ENCODE data around the gene SDC4. TPM values are rescaled to one million over a fixed set of nuclear protein-coding genes. Genes with fewer than 3 reads are reported as not detected.

Gene SDC4
- total and polyA plus RNA-seq, 12 donors = 48.4 to 161 (median 92.8) TPM

DNA sequence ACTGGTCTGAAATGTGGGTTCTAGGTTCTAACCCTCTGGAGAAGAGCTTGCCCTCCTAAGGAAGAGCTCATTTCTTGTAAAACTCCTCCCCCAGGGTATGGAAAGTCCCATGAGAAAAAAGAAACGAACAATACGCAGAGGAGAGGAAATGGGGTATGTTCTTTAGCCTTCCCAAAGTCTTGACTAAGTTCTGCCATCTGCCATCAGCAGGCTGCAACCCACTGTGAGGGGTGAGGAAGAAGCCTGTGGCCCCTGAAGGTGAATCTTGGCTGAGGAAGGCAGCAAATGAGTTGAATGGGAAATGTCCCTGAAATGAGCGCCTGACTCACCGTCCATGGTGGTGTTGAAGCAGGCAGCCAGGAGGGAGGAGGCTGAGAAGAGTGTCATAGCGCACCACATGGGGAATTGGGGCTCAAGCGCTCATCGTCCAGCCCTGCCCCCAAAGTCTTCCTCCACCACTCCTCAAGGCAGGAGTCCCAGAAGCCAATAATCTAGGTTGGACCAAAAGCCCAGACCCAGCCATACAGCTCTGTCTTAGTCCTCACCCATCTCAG, 29.8 kb downstream of the SDC4 start:
- Histone ChIP-seq H3K4me1 (peaks cover 0 to 15% (median 0%) of the 10 kb centered on the region in 9 donors), H3K27me3 (peaks cover 0 to 45% (median 41%) of the 10 kb centered on the region in 7 donors), H3K27ac (no peak overlapping the region), H3K4me3 (no peak overlapping the region), H3K36me3 (no peaks in the 10 kb centered on the region), H3K9me3 (no peaks in the 10 kb centered on the region)
- 71 to 77% methylated on average over 7 of the region's 7 CpGs for WGBS, 2 donors
- intact Hi-C loops (cut with DNase I) = loop anchor here in 8 of 10 donors (2.0 to 5.0 kb wide), 6 partner anchors 118 to 454 kb away; no protein-coding TSS in a partner anchor
- ATAC-seq (no peak), DNase-seq (no peak)
- TF ChIP-seq, protein P1, sequence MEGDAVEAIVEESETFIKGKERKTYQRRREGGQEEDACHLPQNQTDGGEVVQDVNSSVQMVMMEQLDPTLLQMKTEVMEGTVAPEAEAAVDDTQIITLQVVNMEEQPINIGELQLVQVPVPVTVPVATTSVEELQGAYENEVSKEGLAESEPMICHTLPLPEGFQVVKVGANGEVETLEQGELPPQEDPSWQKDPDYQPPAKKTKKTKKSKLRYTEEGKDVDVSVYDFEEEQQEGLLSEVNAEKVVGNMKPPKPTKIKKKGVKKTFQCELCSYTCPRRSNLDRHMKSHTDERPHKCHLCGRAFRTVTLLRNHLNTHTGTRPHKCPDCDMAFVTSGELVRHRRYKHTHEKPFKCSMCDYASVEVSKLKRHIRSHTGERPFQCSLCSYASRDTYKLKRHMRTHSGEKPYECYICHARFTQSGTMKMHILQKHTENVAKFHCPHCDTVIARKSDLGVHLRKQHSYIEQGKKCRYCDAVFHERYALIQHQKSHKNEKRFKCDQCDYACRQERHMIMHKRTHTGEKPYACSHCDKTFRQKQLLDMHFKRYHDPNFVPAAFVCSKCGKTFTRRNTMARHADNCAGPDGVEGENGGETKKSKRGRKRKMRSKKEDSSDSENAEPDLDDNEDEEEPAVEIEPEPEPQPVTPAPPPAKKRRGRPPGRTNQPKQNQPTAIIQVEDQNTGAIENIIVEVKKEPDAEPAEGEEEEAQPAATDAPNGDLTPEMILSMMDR (IDR thresholded peaks at IDR 0.05) = no peak

DNA sequence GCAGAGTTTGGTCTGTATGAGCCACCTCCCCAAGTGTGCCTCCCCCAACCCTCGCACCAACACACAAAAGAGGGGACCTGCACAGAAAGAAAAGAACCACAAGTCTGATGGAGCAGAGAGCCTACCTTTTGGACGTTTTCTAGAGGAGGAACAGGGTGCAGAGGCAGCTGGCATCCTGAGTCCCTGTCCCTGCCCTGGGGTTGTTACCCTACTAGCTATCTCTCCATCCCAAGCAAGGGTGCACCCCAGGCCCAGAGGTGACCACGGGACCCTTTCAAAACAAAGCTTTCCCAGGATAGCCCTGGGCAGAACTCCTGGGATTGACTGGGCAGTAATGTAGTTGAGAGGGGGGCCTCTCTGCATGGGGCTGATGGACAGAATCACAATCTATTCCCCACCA, 30.4 kb downstream of the SDC4 start:
- peaks cover 0 to 48% (median 41%) of the 10 kb centered on the region in 7 donors for H3K27me3 ChIP-seq
- no peak for ATAC-seq
- H3K36me3 ChIP-seq = no peaks in the 10 kb centered on the region
- peaks cover 0 to 12% (median 0%) of the 10 kb centered on the region in 9 donors for H3K4me1 ChIP-seq
- TF ChIP-seq, protein P1 (IDR thresholded peaks at IDR 0.05) = no peak
- no peaks in the 10 kb centered on the region for H3K9me3 ChIP-seq
- no peak overlapping the region for H3K4me3 ChIP-seq
- DNase-seq = no peak
- intact Hi-C loops (cut with DNase I) = loop anchor here in 8 of 10 donors (2.0 to 5.0 kb wide), 6 partner anchors 119 to 454 kb away; no protein-coding TSS in a partner anchor
- no peak overlapping the region for H3K27ac ChIP-seq
- WGBS, 2 donors = 66 to 70% methylated on average over 3 of the region's 3 CpGs

GRCh38 chr20:45316150-45317080, 31.8 kb downstream of the SDC4 start:
- Histone ChIP-seq H3K27me3 (peaks cover 0 to 62% (median 54%) of the 10 kb centered on the region in 7 donors), H3K27ac (no peak overlapping the region), H3K36me3 (no peaks in the 10 kb centered on the region), H3K4me3 (no peak overlapping the region), H3K9me3 (no peaks in the 10 kb centered on the region), H3K4me1 (peaks cover 0 to 17% (median 4%) of the 10 kb centered on the region in 9 donors)
- ATAC-seq = no peak
- 19 to 21% methylated on average over 71 of the region's 71 CpGs for WGBS, 2 donors
- no peak for DNase-seq
- intact Hi-C loops (cut with DNase I) = loop anchor here in 5 of 10 donors (2.0 to 5.0 kb wide), 5 partner anchors 121 to 456 kb away; no protein-coding TSS in a partner anchor
- TF ChIP-seq, protein P1 (IDR thresholded peaks at IDR 0.05) = no peak

DNA sequence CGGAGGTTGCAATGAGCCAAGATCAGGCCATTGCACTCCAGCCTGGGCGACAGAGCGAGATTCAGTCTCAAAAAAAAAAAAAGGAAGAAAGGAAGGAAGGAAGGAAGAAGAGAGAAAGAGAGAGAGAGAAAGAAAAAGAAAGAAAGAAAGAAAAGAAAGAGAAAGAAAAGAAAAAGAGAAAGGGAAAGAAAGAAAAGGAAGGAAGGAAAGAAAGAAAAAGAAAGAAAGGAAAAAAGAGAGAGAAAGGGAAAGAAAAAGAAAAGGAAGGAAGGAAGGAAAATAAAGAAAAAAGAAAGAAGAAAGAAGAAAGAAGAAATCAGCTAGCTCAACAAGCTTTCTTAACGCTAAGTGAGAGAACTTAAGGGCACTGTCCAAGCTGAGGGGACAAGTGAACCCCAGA, 32.6 kb downstream of the SDC4 start:
- TF ChIP-seq, protein P1 (IDR thresholded peaks at IDR 0.05) = no peak
- ATAC-seq (no peak), DNase-seq (no peak)
- intact Hi-C loops (cut with DNase I) = loop anchor here in 5 of 10 donors (2.0 to 5.0 kb wide), 5 partner anchors 122 to 457 kb away; no protein-coding TSS in a partner anchor
- Histone ChIP-seq H3K27ac (no peak overlapping the region), H3K9me3 (no peaks in the 10 kb centered on the region), H3K4me3 (no peak overlapping the region), H3K27me3 (peaks cover 0 to 69% (median 59%) of the 10 kb centered on the region in 7 donors), H3K36me3 (no peaks in the 10 kb centered on the region), H3K4me1 (peaks cover 0 to 14% (median 4%) of the 10 kb centered on the region in 9 donors)
- 86 to 88% methylated on average over 4 of the region's 4 CpGs for WGBS, 2 donors
